ENCODE results near the gene IFI6.

- TF ChIP-seq POLR2A (IDR thresholded peaks at IDR 0.05; ENCODE audit: borderline replicate concordance, extremely low read depth, insufficient read depth, insufficient read length) (no peak), POLR2AphosphoS5 (IDR thresholded peaks at IDR 0.05; ENCODE audit: low read depth, low read length) (no peak), CTCF (IDR thresholded peaks at IDR 0.05 in 2 of 3, conservative IDR thresholded peaks at IDR 0.05 in 1 of 3; ENCODE audit: borderline replicate concordance in 1 of 3, insufficient read depth in 1 of 3, low read depth in 2 of 3, low read length in 2 of 3) (peak; percentile 81 to 96 (median 89)), ZNF274 (IDR thresholded peaks at IDR 0.05; ENCODE audit: low read depth, low read length) (no peak), REST (IDR thresholded peaks at IDR 0.05; ENCODE audit: low read depth) (no peak), MAX (IDR thresholded peaks at IDR 0.05) (no peak), EZH2phosphoT487 (IDR thresholded peaks at IDR 0.05; ENCODE audit: borderline replicate concordance) (no peak)
Observed at GRCh38 chr1:27662707-27663393, 9.1 kb downstream of the IFI6 start.

All from HCT116 (cell line).